TTC549 (cell line): ENCODE results near the gene CIZ1.
"Not testable (repeated sequence)": the region's sequence is repeated elsewhere in the genome, so short reads cannot be mapped to it uniquely, and the experiment has no call there.

Experiments used
- FAIRE-seq: peaks from 2 replicates; lab custom pipeline; 2012; peaks lifted over from hg19 to GRCh38; lab: Jason Lieb, UNC

Gene CIZ1

DNA sequence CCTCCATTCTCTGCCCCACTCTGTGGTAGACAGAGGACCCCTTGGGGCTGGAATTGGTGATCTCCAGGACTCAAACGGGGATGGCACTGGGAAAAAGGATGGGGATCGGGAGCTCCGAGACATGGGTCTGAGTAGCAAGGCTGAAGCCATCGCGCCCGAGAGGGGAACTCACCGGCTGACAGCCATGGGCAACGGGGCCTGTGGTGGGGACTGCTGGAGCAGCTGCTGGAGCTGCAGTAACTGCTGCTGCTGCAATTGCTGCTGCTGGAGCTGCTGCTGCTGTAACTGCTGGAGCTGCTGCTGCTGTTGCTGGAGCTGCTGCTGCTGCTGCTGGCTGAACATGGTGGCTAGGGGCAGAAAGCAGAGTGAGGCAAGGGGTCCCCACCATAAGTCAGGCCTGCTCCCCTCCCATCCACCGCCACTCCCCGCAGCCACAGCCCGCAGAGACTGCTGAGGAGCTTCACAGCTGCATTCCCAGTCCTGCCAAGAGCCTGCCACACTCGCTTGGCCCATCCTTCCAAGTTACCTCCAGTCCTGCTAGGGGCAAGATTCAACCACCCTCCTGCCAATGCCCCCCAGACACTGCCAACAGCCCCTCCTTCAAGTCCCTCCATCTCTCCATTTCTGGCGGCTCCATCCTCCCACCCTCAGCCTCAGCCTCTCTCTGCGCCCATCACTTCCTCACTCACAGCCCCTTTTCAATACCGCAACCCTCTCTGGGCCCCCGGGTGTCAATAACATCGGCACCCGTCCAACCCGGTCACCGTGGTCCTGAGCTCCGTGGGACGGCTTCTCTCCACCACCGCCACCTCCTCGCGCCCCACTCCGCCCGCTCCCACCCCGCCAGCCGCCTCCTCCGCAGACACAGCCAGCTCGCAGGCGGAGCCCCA lies 611 bp downstream of the CIZ1 start:
- FAIRE-seq = no peak

DNA sequence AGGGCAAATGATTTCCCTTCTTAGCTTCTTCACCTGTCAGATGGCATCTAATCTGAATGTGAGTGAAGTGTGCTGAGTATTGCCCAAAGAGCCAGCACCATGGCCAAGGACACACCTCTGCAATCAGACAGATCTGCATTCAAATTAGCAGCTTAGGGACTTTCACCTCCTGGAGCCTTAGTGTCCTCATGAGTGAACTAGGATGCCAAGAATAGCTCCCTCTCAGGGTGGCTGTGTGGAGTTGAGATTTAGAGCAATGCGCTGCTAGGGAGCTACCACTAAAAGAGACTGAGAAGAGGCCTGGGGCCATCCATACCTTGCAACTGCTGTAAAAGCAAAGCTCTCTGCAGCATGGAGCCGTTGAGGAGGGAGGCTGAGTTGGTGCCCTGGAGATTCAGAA lies 1.4 kb downstream of the CIZ1 start:
- no peak for FAIRE-seq

DNA sequence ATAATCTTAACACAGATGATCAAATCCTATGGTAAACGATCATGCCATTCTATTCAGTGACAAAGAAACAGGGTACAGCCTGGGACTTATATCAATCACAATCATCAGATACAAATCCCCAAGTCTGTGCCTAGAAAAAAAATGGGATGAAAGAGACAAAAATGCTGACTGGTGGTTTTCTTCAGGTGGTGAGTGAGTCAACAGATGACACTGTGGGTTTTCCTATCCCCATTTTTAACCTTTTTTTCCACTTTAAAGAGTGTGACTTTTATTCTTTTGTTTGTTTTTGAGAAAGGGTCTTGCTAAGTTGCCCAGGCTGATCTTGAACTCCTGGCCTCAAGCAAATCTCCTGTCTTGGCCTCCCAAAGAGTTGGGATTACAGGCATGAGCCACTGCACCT lies 3.2 kb downstream of the CIZ1 start:
- FAIRE-seq = no peak

DNA sequence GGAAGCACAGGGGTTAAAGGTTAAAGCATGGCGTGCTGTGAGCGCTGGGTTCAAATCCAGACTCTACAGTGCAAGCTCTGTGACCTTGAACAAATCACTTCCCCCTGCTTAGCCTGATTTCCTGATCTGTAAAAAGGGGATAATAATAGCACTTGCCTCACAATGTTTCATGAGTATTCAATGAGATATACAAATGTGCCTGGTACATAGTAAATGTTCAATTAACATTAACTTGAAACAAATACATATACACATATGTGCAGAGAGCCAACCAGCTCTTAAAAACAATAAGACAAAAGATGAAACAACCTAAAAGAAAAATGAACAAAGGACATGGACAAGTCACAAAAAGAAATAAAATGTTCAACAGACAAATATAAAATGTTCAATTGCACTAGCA lies 4.0 kb downstream of the CIZ1 start:
- FAIRE-seq = no peak

DNA sequence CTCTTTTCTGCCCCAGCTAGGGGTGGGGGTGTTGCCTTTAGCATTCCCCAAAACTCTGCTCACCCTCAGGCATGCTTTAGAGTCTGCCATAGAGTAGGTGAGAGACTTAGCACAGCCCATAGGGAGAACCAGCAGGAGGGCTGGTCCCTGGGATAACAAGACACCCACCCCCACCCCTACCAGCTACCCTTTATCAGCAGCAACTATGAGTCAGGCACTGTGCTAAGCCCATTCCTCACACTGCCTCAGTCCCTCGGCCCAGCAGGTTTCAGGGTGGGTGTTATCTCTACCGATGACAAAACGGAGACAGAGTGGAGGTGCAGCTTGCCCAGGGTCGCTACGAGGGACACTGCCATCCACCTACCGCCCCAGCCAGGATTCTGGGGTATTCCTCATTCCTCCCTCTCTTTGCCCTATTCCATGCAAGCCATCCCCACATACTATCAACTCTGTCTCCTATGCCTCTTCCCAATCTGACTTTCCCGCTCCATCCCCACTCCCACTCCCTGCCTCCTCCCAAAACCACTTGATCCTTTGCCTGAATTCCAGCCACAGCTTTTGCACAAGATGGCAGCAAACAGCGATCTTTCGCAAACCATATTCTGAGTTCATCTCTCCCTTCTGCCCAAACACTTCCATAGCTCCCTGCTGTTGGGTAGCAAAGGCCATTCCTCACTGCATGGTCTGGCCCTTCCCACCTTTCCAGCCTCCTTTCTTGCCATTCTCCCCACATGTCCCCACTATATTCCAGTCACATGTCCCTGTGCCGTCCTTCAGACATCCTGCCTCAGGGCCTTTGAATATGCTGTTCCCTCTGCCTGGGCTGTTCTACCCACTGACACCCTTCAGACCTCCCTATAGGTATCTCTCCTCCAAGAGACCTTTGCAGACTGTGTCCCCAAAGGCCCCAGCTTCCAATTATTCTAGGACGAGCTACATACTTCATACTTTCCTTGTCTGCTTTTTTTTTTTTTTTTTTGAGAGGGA lies 5.1 kb downstream of the CIZ1 start:
- FAIRE-seq = no peak

DNA sequence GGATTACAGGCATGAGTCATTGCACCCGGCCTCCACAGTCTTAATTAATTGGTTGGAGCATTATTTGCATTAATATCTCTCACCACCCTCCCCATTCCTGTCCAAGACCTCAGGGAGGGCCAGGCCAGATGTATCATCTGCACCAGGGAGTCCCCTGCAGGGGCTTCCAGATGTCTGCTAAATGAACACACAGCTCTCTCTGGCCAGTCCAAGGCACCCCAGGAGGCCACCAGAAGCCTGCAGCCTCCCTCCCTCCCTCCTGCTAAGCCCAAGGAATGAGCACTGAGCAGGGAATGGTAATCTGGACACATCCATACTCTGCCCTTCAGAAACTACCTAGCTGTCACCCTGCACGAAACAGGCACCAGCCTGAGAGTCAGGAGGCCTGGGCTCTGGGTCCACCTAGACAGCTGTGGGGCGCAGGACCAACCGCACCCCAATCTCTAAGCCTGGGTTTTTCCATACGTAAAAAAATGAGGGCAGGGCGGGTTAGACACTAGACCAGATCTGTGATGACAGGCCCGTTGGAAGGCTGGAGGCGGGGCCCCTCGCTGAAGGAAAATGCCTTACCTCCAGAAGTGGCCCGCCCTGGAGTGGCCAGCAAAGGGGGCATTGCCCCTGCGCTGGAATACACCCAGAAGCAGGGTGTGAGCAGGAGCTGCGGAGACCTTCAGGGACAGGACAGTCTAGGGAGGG lies 8.3 kb downstream of the CIZ1 start:
- FAIRE-seq = no peak

DNA sequence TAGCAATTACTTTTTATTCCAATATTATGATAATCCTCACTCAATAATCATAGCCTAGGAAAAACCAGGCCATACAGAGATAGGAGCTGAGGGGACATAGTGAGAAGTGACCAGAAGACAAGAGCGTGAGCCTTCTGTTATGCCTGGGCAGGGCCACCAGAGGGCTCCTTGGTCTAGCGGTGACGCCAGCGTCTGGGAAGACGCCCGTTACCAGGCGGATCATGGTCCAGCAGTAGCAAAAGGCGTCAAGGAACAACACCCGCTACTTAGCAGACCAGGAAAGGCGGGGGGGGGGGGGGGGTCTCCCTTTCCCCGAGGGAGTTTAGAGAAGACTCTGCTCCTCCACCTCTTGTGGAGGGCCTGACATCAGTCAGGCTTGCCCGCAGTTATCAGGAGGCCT lies 9.9 kb downstream of the CIZ1 start:
- not testable (repeated sequence) for FAIRE-seq

DNA sequence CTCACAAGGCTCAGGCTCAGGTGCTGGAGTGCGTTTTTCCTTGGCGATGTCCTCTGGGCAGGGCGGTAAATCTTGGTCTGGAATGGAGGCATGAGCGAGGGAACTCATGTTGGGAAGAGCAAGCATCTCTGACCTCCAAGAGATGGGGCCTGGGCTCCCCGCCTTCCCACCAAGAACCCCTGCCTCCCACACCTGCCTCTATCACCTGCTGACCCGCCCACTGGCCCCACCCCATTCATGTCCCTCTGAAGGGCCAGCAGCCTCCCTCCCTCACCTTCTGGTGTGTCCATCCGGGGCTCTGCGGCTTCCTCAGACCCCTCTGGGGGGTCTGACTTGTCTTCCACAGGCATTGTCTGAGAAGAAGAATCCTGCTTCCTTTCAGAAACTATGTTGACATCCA lies 10.9 kb downstream of the CIZ1 start:
- no peak for FAIRE-seq

DNA sequence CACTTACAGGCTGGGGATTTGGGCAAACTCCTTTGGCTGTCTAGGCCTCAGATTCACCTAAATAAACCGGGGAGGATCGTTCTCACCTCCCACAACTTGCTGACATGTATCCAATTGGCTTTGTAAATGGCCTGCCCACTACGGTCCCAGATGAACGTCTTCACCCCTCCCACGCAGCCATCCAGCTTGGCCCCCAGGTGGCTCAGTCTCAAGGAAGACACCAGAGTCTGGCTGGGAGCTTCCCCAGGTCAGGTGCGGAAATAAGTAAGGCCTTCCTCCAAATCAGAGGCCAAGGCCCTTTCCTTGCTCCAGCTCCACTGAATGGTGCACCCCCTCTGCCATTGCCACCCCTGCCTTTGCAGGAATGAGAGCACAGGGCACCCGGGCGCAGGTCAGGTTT lies 11.4 kb downstream of the CIZ1 start:
- FAIRE-seq = no peak

DNA sequence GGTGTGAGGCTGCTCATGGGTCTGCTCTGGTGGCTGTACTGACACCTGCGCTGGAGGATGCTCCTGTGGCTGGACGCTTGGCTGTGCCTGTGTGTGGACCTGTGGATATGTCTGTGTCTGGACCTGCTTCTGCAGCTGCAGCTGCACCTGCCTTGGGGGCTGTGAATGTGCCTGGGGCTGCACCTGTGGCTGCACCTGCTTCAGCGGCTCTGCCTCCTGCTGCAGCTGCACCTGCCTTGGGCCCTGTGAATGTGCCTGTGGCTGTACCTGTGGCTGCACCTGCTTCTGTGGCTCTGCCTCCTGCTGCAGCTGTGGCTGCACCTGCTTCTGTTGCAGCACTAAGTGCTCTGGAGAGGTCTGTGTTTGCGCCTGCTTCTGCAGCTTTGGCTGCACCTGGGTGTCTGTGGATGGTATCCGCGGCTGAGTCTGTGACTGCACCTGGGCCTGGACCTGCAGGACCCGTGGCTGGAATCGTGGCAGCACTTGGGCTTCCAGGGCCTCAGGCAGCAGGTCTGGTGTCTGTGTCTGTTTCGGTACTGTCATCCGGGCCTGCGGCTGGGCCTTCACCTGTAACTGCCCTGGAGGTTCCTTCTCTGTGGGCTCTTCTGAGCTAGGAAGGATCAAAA lies 12.5 kb downstream of the CIZ1 start:
- FAIRE-seq = no peak

DNA sequence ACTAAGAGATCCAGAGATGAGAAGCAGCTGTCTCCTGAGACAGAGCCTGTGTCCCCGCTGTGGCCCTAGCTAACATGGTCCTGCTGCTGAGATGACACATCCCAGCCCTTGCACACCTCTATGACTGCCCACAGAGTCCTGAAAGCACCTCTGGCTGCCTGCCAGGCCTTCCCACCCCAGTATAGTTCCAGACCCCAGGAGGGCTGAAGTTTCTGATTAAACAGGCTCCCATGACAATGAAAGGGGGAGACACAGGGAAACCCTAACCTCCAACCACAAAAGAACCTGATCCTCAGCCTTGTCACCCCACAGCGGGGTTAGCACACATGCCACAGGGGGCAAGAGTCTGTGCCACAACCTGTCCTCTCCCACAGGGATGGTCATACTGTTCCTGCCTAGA lies 15.6 kb downstream of the CIZ1 start:
- no peak for FAIRE-seq

DNA sequence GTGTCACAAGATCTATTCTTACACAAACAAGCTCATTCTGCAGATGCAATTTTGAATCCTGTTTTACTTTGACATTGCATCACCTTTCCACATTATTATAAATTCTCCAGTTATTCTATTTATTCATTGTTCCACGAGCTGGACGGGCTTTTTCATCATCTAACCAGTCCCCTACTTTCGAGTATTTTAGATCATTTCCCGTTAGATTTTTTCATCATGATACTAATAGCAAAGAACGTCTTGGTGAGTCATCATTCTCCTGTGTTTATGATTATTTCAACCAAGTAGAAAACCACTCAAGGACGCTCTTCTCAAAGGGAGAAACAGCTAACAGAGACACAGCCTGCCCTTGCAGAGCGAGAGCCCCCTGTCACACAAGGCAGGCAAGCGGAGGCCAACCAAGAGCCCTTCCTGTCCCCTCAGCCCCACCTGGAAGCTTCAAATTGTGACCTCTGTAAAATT lies 16.2 kb downstream of the CIZ1 start:
- no peak for FAIRE-seq

DNA sequence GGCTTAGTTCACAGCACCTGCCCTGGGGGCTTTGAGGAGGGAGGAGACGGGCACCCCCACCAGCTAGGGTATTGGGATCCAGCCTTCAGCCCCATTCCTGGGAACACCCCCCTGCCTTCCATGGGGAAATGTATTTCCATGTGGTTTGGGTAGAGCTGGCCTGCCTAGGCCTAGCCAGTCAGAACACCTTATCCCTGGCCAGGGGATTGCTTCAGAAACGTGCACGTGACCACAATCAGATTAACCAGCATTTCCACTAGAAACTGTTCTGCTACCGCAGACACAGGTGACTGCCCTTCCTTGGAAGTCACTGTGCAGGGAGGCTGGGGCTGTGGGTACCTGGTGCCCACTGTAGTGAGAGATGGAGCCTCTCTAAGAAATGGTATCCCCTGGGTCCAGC lies 17.3 kb downstream of the CIZ1 start:
- no peak for FAIRE-seq

DNA sequence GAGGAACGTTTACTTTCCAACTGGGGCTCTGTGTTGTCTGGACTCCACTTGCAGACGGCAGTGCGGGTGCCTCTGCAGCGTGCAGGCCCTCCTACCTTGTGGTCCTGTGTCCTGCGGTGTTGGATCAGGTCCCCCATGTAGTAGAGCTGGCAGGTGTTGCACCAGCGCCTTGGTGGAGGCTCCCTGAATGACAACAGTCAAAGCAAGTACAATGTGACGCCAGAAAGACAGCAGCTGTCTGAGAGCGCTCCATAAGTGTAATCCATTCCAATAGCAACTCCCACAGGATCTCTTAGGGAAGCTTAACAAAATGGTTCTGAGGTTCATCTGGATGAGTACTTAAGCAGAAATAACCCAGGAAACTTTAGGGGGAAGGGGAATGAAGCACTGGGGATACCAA lies 21.4 kb downstream of the CIZ1 start:
- no peak for FAIRE-seq

DNA sequence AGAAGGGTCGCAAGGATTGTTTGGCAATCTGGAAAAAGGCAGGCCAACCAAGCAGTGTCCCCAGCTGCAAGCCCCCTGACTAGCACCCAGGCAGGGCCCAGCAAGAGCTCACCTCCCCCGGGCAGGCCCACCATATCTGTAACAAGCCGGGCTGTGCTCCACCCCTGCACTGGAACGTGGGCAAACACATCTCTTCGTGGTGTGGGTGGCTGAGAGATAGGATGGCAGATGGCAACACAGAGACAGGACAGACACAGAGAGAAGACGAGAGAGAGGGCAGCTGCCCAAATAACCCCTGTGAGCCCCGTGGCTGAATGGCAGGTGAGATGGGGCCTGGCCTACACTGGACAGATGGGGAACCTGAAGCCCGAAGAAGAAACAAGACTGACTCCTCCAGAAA lies 21.9 kb downstream of the CIZ1 start:
- FAIRE-seq = no peak

DNA sequence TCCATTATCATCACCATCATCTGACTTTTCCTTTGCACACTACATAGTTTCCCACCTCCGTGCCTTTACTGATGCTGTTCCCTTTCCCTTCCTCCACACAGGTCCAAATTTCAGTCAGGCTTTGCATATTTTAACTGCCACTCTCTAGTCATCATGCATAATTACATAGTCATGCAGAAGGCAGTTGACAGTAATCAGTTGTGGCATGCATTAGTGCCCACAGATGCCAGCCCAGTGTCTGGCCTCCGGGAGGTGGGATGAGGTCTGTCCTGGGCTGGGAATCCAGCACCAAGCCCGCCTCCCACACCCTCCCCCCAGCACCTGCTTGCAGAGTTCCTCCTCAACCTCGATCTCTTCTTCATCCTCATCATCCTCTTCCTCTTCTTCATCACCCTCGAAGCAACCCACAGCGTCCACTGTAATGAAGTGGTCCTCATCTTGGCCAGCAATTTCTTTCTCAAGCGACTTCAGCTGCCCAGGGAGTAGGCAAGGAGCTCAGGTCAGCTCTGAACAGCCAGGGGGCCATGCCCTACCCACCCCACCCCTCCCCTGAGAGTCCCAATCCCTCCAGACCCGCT lies 22.6 kb downstream of the CIZ1 start:
- FAIRE-seq = no peak

DNA sequence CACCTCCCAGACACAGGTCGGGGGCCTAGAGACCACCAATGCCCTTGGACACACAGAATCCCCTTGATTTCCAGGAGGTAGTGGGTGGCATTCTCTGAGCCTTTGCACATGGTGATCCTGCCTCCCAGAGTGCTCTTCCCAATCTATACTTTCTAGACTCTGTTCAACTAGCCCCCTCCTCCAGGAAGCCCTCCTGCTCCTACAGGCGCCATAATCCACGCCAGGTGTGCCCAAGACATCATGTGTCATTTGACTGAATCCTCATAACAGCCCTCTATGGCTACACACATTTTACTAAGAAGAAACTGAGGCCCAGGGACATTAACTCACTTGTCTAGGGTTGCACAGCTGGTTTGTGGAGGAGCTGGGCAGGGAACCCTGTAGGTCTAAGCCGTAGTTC lies 24.2 kb downstream of the CIZ1 start:
- no peak for FAIRE-seq

DNA sequence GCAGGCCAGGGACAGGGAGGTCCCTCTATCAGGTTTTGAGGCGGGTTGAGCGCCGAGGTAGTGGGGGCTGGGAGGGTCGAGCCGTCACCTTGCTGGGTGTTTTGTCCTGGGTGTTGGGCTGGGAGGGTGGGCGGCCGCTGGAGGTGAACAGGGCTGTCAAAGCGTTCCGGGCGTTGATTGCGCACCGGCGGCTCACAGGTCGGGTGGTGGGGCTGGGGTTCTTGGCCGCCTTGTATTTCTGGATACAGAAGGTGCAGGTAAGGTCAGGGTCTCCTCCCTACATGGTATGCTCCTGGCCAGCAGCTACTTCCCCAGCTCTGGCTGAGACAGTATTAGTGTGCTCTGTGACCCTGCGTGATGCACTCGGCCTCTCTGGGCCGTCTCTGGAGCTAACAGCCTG lies 25.2 kb downstream of the CIZ1 start:
- FAIRE-seq = no peak

DNA sequence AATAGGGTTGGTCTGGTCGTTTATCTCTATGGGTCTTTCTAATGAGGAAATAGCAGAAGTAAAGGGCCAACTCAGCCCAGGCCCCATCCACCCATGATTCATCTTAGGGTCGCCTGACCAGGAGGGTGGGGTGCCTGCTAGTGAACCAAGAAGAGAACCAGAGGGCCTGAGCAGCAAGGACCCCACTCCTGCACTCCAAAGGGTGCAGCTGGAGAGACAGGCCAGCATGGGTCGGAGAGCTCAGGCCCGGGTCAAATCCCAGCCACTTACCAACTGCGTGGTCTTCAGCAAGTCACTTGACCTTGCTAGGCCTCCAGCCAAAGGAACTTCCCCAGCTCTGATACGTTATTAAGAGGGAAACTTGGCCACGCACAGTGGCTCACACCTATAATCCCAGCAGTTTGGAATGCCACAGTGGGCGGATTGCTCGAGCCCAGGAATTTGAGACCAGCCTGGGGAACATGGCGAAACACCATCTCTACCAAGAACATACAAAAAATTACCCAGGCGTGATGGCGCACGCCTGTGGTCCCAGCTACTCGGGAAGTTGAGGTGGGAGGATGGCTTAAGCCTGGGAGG lies 27.0 kb downstream of the CIZ1 start:
- FAIRE-seq = no peak

DNA sequence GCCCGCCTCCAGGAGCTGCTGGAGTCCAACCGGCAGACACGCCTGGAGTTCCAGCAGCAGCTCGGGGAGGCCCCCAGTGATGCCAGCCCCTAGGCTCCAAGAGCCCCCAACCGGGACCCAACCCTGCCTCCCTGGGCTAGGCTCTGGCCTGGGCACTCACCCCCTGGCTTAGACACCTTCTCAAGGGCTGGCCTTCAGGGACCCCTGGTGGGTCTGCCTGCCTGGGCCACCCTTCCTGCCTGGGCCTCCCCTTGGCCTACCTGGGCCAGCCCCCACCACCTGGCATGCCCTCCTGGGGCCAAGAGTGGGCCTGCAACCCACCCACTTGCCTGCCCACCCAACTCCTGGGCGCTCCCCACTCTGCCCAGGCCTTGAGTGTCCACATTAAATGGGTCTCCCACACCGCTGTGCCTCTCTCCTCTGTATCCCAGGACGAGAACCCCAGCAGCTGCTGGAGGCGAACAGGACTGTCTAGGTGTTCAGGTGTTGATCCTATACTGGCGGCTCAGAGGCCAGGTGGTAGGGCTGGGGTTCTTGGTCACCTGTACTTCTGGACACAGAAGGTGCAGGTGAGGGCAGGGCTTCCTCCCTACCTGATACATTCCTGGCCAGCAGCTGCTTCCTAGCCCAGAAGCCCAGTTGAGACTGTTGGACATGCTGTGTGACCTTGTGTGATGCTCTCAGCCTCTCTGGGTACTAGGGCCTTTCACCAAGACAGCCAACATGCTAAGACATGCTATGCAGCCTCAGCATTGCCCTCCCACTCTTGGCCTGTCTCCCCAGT lies 27.7 kb downstream of the CIZ1 start:
- FAIRE-seq = no peak
